GM21825 (cell line): Measurements from ENCODE around the gene ERRFI1.
"Not testable (repeated sequence)": the region's sequence is repeated elsewhere in the genome, so short reads cannot be mapped to it uniquely, and the experiment has no call there.

Source experiments
- ATAC-seq: cut with Tn5 transposase; IDR thresholded peaks from one replicate; pipeline ENCODE4 v1.9.1; 2021; ENCODE audit warnings: mild to moderate bottlenecking, moderate library complexity; ENCODE audit not compliant: unreplicated experiment

Gene ERRFI1

GRCh38 chr1:7972285-7972684, 53.8 kb downstream of the ERRFI1 start:
- ATAC-seq, result no peak

GRCh38 chr1:7971024-7971423, 55.1 kb downstream of the ERRFI1 start:
- ATAC-seq, result no peak

GRCh38 chr1:7970246-7970645, 55.9 kb downstream of the ERRFI1 start:
- ATAC-seq, result no peak

- no peak for ATAC-seq
Measured at GRCh38 chr1:7967651-7968050, 58.5 kb downstream of the ERRFI1 start.

- ATAC-seq, result no peak
Measured at GRCh38 chr1:7967196-7967595, 58.9 kb downstream of the ERRFI1 start.

GRCh38 chr1:7964476-7964875, 61.6 kb downstream of the ERRFI1 start:
- no peak for ATAC-seq

GRCh38 chr1:7963841-7964240, 62.3 kb downstream of the ERRFI1 start:
- not testable (repeated sequence) for ATAC-seq

- not testable (repeated sequence) for ATAC-seq
Measured at GRCh38 chr1:7963378-7963730, 62.8 kb downstream of the ERRFI1 start.

- ATAC-seq, result no peak
Measured at GRCh38 chr1:7962636-7963377, 63.3 kb downstream of the ERRFI1 start.

- peak; percentile 13 for ATAC-seq
Measured at GRCh38 chr1:7962014-7962335, 64.1 kb downstream of the ERRFI1 start.
